GM23338 (cell line): ENCODE results near the gene SNRPA. TPM values are rescaled to one million over a fixed set of nuclear protein-coding genes. Genes with fewer than 3 reads are reported as not detected.

ENCODE experiments used
- ATAC-seq: fragments of 200-7000 bp; cut with Tn5 transposase; 3 replicates; pipeline ENCODE4 v1.9.1; 2020
- DNase-seq: peaks from one replicate; pipeline ENCODE4 v3.0.0-alpha.2; 2015; ENCODE audit warnings: low spot score
- H2AFZ ChIP-seq: fragments of 200-600 bp; sonication (generic); 2 replicates; pipeline ENCODE4 v1.8.0; 2016; ENCODE audit warnings: antibody characterized with exemption, mild to moderate bottlenecking, moderate library complexity
- H3F3A ChIP-seq: fragments of 200-600 bp; sonication (generic); replicated peaks from 2 replicates; pipeline ENCODE4 v1.8.0; 2017; ENCODE audit warnings: antibody characterized with exemption, mixed run types, low read depth
- H3K27ac ChIP-seq: fragments of 200-600 bp; sonication (generic); 2 replicates; pipeline ENCODE4 v1.6.1; 2016; ENCODE audit warnings: low read depth
- H3K27me3 ChIP-seq: fragments of 200-600 bp; sonication (generic); 2 replicates; pipeline ENCODE4 v1.8.0; 2016; ENCODE audit warnings: mild to moderate bottlenecking, mixed run types, moderate library complexity; ENCODE audit not compliant: insufficient read depth
- H3K36me3 ChIP-seq: fragments of 200-600 bp; sonication (generic); 2 replicates; pipeline ENCODE4 v1.8.0; 2016; ENCODE audit warnings: mild to moderate bottlenecking; ENCODE audit not compliant: insufficient read depth
- H3K4me1 ChIP-seq: fragments of 200-600 bp; sonication (generic); 2 replicates; pipeline ENCODE4 v1.8.0; 2016; ENCODE audit warnings: mild to moderate bottlenecking, moderate library complexity; ENCODE audit not compliant: insufficient read depth
- H3K4me2 ChIP-seq: fragments of 200-600 bp; sonication (generic); 2 replicates; pipeline ENCODE4 v1.7.1; 2017; ENCODE audit warnings: mixed run types
- H3K4me3 ChIP-seq: fragments of 200-600 bp; sonication (generic); 2 replicates; pipeline ENCODE4 v1.6.1; 2016; ENCODE audit warnings: mixed run types
- H3K79me2 ChIP-seq: fragments of 200-600 bp; sonication (generic); replicated peaks from 2 replicates; pipeline ENCODE4 v1.8.0; 2017; ENCODE audit warnings: mild to moderate bottlenecking; ENCODE audit not compliant: insufficient read depth
- H3K9me2 ChIP-seq: fragments of 200-600 bp; sonication (generic); 2 replicates; pipeline ENCODE4 v1.8.0; 2017; ENCODE audit not compliant: insufficient read depth
- H4K20me1 ChIP-seq: fragments of 200-600 bp; sonication (generic); replicated peaks from 2 replicates; pipeline ENCODE4 v1.8.0; 2017; ENCODE audit warnings: mild to moderate bottlenecking; ENCODE audit not compliant: insufficient read depth
- H3K27ac Mint-ChIP-seq: 2 replicates; pipeline ENCODE4 v1.8.0; 2020; ENCODE audit warnings: inconsistent platforms, mild to moderate bottlenecking, moderate library complexity, mixed read lengths
- H3K27me3 Mint-ChIP-seq: 3 replicates; pipeline ENCODE4 v1.8.0; 2022; ENCODE audit warnings: low read depth, mild to moderate bottlenecking, moderate library complexity, mixed read lengths, inconsistent platforms; ENCODE audit not compliant: insufficient read depth, poor library complexity
- H3K36me3 Mint-ChIP-seq: 3 replicates; pipeline ENCODE4 v1.8.0; 2021; ENCODE audit warnings: low read depth, mild to moderate bottlenecking, inconsistent platforms, moderate library complexity, mixed read lengths
- H3K4me1 Mint-ChIP-seq: 3 replicates; pipeline ENCODE4 v1.8.0; 2020; ENCODE audit warnings: mild to moderate bottlenecking, inconsistent platforms, mixed read lengths
- H3K4me3 Mint-ChIP-seq: 3 replicates; pipeline ENCODE4 v1.8.0; 2021; ENCODE audit warnings: moderate library complexity, mild to moderate bottlenecking, inconsistent platforms, mixed read lengths
- H3K9me3 Mint-ChIP-seq: 3 replicates; pipeline ENCODE4 v1.8.0; 2020; ENCODE audit warnings: moderate library complexity, mild to moderate bottlenecking, inconsistent platforms, mixed read lengths
- CREB1 ChIP-seq: fragments of 250-450 bp; sonication (Bioruptor Pico); IDR thresholded peaks from 2 replicates; pipeline ENCODE4 v1.5.0; 2020; ENCODE audit warnings: low read depth, mild to moderate bottlenecking, moderate library complexity
- EZH2 ChIP-seq: fragments of 200-600 bp; sonication (generic); IDR thresholded peaks from one replicate; pipeline ENCODE4 v1.8.0; 2017; ENCODE audit warnings: antibody characterized with exemption, mild to moderate bottlenecking, low read depth; ENCODE audit not compliant: unreplicated experiment
- EZH2phosphoT487 ChIP-seq: fragments of 200-600 bp; sonication (generic); IDR thresholded peaks from one replicate; pipeline ENCODE4 v1.8.1; 2018; ENCODE audit warnings: antibody characterized with exemption; ENCODE audit not compliant: unreplicated experiment
- JUNB ChIP-seq: IDR thresholded peaks from one replicate; pipeline ENCODE4 v1.6.1; 2016; ENCODE audit warnings: antibody characterized with exemption; ENCODE audit not compliant: unreplicated experiment
- NANOG ChIP-seq: IDR thresholded peaks from 2 replicates; pipeline ENCODE4 v1.6.1; 2016; ENCODE audit warnings: antibody characterized with exemption, borderline replicate concordance
- POLR2AphosphoS5 ChIP-seq: IDR thresholded peaks from 2 replicates; pipeline ENCODE4 v1.6.1; 2016; ENCODE audit warnings: antibody characterized with exemption, low read depth
- REST ChIP-seq: IDR thresholded peaks from one replicate; pipeline ENCODE4 v1.6.1; 2018; ENCODE audit warnings: antibody characterized with exemption; ENCODE audit not compliant: unreplicated experiment
- STAT1 ChIP-seq: IDR thresholded peaks from one replicate; pipeline ENCODE4 v1.6.1; 2016; ENCODE audit warnings: antibody characterized with exemption; ENCODE audit not compliant: unreplicated experiment
- ZNF114 ChIP-seq: fragments of 250-450 bp; sonication (Bioruptor Pico); IDR thresholded peaks from 2 replicates; pipeline ENCODE4 v1.5.0; 2020; ENCODE audit warnings: mild to moderate bottlenecking, moderate library complexity
- ZNF331 ChIP-seq: fragments of 250-450 bp; sonication (Bioruptor Pico); IDR thresholded peaks from 2 replicates; pipeline ENCODE4 v1.5.0; 2020; ENCODE audit warnings: low read depth, mild to moderate bottlenecking, moderate library complexity
- polyA plus RNA-seq: library from polyadenylated mRNA; unstranded; fragments of >200 nt; fragmentation: Nextera tagmentation; extraction: Ambion mirVana; gene quantifications from 2 replicates; pipeline ENCODE4 v1.2.1, GENCODE V29; 2016
- total RNA-seq: library from RNA; depleted of rRNA; stranded (reverse); fragments of >200 nt; shearing (Covaris generic); gene quantifications from 2 replicates; pipeline ENCODE4 v1.2.3, GENCODE V29; 2014
- TF ChIP-seq, protein P1 (sequence below): IDR thresholded peaks from 2 replicates; pipeline ENCODE4 v1.6.1; 2016; ENCODE audit warnings: antibody characterized with exemption
- TF ChIP-seq, protein P2 (sequence below), 2 experiments: fragments of 200-600 bp in 1 of 2; sonication (generic) in 1 of 2; conservative IDR thresholded peaks; 2 replicates each; pipeline versions ENCODE4 v1.5.1 to v1.6.1; 2016 to 2017; ENCODE audit warnings: antibody characterized with exemption in 2 of 2, low read depth in 2 of 2, mild to moderate bottlenecking in 2 of 2, moderate library complexity in 1 of 2

The SNRPA gene
- total and polyA plus RNA-seq, 2 experiments from 2014 or later = 295 to 326 TPM

DNA sequence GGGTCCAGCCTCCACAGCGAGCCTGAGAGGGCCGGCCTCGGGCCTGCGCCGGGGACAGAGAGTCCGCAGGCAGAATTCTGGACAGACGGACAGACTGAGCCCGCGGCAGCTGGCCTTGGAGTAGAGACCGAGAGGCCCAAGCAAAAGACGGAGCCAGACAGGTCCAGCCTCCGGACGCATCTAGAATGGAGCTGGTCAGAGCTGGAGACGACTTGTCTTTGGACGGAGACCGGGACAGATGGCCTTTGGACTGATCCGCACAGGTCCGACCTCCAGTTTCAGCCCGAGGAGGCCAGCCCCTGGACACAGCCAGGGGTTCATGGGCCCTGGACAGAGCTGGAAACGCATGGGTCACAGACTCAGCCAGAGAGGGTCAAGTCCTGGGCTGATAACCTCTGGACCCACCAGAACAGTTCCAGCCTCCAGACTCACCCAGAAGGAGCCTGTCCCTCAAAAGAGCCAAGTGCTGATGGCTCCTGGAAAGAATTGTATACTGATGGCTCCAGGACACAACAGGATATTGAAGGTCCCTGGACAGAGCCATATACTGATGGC lies 33.6 kb upstream of the SNRPA start (continued):
- TF ChIP-seq REST = no peak
- no peak for TF ChIP-seq JUNB
- TF ChIP-seq CREB1 = no peak
- TF ChIP-seq POLR2AphosphoS5 = no peak
- no peak for TF ChIP-seq ZNF114 (CRISPR knock-in tag)
- TF ChIP-seq ZNF331 = no peak

- Histone ChIP-seq H2AFZ (no peak overlapping the region), H3K79me2 (peaks cover 38% of the 10 kb centered on the region), H3K36me3 (no peaks in the 10 kb centered on the region), H4K20me1 (peaks cover 10% of the 10 kb centered on the region; the same call in 1 of the 2 replicates), H3K9me2 (no peaks in the 10 kb centered on the region), H3K27ac (peak overlapping the region; percentile 84), H3K27me3 (no peaks in the 10 kb centered on the region), H3K4me1 (peaks cover 22% of the 10 kb centered on the region), H3K4me3 (peak overlapping the region; percentile 99), H3K4me2 (peak overlapping the region; percentile 96), H3F3A (peaks cover 15% of the 10 kb centered on the region; the same call in 1 of the 2 replicates)
- peaks cover 10% of the 10 kb centered on the region for H3K27me3 Mint-ChIP-seq
- DNase-seq (peak; percentile 40), ATAC-seq (no peak)
- H3K27ac Mint-ChIP-seq = peak overlapping the region; percentile 83
- H3K4me1 Mint-ChIP-seq = peaks cover 25% of the 10 kb centered on the region
- peak overlapping the region; percentile 79 for H3K4me3 Mint-ChIP-seq
- no peaks in the 10 kb centered on the region for H3K9me3 Mint-ChIP-seq
- peaks cover 16% of the 10 kb centered on the region for H3K36me3 Mint-ChIP-seq
- TF ChIP-seq POLR2AphosphoS5 = no peak
- TF ChIP-seq, protein P1, sequence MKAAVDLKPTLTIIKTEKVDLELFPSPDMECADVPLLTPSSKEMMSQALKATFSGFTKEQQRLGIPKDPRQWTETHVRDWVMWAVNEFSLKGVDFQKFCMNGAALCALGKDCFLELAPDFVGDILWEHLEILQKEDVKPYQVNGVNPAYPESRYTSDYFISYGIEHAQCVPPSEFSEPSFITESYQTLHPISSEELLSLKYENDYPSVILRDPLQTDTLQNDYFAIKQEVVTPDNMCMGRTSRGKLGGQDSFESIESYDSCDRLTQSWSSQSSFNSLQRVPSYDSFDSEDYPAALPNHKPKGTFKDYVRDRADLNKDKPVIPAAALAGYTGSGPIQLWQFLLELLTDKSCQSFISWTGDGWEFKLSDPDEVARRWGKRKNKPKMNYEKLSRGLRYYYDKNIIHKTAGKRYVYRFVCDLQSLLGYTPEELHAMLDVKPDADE = no peak
- TF ChIP-seq ZNF331 = no peak
- no peak for TF ChIP-seq JUNB
- TF ChIP-seq EZH2phosphoT487 = no peak
- TF ChIP-seq CREB1 = no peak
- no peak for TF ChIP-seq STAT1
- no peak for TF ChIP-seq EZH2
- no peak for TF ChIP-seq ZNF114 (CRISPR knock-in tag)
- TF ChIP-seq NANOG = no peak
- TF ChIP-seq, protein P2, sequence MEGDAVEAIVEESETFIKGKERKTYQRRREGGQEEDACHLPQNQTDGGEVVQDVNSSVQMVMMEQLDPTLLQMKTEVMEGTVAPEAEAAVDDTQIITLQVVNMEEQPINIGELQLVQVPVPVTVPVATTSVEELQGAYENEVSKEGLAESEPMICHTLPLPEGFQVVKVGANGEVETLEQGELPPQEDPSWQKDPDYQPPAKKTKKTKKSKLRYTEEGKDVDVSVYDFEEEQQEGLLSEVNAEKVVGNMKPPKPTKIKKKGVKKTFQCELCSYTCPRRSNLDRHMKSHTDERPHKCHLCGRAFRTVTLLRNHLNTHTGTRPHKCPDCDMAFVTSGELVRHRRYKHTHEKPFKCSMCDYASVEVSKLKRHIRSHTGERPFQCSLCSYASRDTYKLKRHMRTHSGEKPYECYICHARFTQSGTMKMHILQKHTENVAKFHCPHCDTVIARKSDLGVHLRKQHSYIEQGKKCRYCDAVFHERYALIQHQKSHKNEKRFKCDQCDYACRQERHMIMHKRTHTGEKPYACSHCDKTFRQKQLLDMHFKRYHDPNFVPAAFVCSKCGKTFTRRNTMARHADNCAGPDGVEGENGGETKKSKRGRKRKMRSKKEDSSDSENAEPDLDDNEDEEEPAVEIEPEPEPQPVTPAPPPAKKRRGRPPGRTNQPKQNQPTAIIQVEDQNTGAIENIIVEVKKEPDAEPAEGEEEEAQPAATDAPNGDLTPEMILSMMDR (conservative IDR thresholded peaks at IDR 0.05; ENCODE audit: low read depth in 2 of 2) = no peak
Measured at GRCh38 chr19:40717880-40718773, 32.9 kb upstream of the SNRPA start.
